ENCODE measurements around the gene MICALL1. TPM values are rescaled to one million over a fixed set of nuclear protein-coding genes. Genes with fewer than 3 reads are reported as not detected.

MICALL1 gene
- total and polyA plus RNA-seq, 2 of the 13 experiments (the other 11 are each of a cell fraction or from before 2014, with no cell fraction given): 7.6 to 10.6 TPM

DNA sequence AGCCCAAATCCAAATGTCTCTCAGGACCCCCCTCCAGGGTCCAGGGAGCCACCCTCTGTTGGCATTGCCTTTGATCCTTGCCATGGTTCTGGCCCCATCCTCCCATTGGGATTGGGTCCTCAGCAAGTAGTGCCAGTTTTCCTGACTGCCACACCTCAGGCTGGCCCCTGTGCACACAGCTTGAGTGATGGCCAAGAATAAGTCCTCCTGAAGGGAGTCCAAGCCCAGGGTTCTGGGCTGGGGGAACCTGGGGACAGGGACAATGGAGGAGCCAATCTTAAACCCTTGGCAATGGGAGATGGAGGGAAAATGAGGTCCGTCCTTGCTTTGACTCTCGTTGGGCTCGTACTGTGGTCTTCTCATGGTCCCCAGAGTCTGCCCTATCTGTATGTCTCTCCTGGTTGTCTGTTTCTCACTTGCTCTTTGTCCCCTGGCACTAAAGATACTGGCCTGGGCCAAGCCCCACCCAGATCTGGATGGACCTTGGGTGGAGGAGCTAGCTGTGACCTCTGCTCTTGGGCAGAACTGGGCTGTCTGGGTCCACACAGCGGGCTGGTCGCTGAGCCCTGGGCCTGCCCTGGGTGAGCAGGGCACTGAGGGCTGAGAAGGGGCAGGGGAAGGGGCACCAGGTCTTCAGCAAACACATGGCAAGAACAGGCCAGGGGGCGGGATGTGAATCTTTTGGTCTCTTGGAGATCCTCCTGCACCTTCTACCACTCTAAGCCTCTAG lies 75.3 kb downstream of the MICALL1 start (continued):
- TF ChIP-seq RFXAP (CRISPR knock-in tag; IDR thresholded peaks at IDR 0.05; ENCODE audit: borderline replicate concordance) (no peak), NFATC3 (CRISPR knock-in tag; IDR thresholded peaks at IDR 0.05) (no peak), MTA3 (CRISPR knock-in tag; IDR thresholded peaks at IDR 0.05) (no peak), ZNF598 (CRISPR knock-in tag; IDR thresholded peaks at IDR 0.05; ENCODE audit: borderline replicate concordance) (no peak), ZFP36 (IDR thresholded peaks at IDR 0.05; ENCODE audit: borderline replicate concordance, low read depth, low read length, partially characterized antibody) (no peak), ZNF430 (CRISPR knock-in tag; IDR thresholded peaks at IDR 0.05) (no peak), ZNF432 (CRISPR knock-in tag; IDR thresholded peaks at IDR 0.05; ENCODE audit: borderline replicate concordance) (no peak), HOXA9 (CRISPR knock-in tag; IDR thresholded peaks at IDR 0.05; ENCODE audit: borderline replicate concordance) (no peak), ZNF264 (CRISPR knock-in tag; IDR thresholded peaks at IDR 0.05) (no peak), KLF12 (CRISPR knock-in tag; IDR thresholded peaks at IDR 0.05; ENCODE audit: borderline replicate concordance) (no peak), MED13 (CRISPR knock-in tag; IDR thresholded peaks at IDR 0.05) (no peak)
- TF ChIP-seq, protein P1, sequence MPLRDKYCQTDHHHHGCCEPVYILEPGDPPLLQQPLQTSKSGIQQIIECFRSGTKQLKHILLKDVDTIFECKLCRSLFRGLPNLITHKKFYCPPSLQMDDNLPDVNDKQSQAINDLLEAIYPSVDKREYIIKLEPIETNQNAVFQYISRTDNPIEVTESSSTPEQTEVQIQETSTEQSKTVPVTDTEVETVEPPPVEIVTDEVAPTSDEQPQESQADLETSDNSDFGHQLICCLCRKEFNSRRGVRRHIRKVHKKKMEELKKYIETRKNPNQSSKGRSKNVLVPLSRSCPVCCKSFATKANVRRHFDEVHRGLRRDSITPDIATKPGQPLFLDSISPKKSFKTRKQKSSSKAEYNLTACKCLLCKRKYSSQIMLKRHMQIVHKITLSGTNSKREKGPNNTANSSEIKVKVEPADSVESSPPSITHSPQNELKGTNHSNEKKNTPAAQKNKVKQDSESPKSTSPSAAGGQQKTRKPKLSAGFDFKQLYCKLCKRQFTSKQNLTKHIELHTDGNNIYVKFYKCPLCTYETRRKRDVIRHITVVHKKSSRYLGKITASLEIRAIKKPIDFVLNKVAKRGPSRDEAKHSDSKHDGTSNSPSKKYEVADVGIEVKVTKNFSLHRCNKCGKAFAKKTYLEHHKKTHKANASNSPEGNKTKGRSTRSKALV (CRISPR knock-in tag; IDR thresholded peaks at IDR 0.05): no peak
- TF ChIP-seq, protein P2, sequence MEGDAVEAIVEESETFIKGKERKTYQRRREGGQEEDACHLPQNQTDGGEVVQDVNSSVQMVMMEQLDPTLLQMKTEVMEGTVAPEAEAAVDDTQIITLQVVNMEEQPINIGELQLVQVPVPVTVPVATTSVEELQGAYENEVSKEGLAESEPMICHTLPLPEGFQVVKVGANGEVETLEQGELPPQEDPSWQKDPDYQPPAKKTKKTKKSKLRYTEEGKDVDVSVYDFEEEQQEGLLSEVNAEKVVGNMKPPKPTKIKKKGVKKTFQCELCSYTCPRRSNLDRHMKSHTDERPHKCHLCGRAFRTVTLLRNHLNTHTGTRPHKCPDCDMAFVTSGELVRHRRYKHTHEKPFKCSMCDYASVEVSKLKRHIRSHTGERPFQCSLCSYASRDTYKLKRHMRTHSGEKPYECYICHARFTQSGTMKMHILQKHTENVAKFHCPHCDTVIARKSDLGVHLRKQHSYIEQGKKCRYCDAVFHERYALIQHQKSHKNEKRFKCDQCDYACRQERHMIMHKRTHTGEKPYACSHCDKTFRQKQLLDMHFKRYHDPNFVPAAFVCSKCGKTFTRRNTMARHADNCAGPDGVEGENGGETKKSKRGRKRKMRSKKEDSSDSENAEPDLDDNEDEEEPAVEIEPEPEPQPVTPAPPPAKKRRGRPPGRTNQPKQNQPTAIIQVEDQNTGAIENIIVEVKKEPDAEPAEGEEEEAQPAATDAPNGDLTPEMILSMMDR (CRISPR knock-in tag; IDR thresholded peaks at IDR 0.05): 0 out of 2 replicates have a peak, but pooled peaks have one; percentile 4
- TF ChIP-seq, protein P3, sequence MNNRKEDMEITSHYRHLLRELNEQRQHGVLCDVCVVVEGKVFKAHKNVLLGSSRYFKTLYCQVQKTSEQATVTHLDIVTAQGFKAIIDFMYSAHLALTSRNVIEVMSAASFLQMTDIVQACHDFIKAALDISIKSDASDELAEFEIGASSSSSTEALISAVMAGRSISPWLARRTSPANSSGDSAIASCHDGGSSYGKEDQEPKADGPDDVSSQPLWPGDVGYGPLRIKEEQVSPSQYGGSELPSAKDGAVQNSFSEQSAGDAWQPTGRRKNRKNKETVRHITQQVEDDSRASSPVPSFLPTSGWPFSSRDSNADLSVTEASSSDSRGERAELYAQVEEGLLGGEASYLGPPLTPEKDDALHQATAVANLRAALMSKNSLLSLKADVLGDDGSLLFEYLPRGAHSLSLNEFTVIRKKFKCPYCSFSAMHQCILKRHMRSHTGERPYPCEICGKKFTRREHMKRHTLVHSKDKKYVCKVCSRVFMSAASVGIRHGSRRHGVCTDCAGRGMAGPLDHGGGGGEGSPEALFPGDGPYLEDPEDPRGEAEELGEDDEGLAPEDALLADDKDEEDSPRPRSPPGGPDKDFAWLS (CRISPR knock-in tag; IDR thresholded peaks at IDR 0.05; ENCODE audit: borderline replicate concordance): no peak
- TF ChIP-seq, protein P4, sequence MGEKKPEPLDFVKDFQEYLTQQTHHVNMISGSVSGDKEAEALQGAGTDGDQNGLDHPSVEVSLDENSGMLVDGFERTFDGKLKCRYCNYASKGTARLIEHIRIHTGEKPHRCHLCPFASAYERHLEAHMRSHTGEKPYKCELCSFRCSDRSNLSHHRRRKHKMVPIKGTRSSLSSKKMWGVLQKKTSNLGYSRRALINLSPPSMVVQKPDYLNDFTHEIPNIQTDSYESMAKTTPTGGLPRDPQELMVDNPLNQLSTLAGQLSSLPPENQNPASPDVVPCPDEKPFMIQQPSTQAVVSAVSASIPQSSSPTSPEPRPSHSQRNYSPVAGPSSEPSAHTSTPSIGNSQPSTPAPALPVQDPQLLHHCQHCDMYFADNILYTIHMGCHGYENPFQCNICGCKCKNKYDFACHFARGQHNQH (CRISPR knock-in tag; IDR thresholded peaks at IDR 0.05): no peak
- TF ChIP-seq, protein P5, sequence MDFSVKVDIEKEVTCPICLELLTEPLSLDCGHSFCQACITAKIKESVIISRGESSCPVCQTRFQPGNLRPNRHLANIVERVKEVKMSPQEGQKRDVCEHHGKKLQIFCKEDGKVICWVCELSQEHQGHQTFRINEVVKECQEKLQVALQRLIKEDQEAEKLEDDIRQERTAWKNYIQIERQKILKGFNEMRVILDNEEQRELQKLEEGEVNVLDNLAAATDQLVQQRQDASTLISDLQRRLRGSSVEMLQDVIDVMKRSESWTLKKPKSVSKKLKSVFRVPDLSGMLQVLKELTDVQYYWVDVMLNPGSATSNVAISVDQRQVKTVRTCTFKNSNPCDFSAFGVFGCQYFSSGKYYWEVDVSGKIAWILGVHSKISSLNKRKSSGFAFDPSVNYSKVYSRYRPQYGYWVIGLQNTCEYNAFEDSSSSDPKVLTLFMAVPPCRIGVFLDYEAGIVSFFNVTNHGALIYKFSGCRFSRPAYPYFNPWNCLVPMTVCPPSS (IDR thresholded peaks at IDR 0.05): no peak
- TF ChIP-seq, protein P6, sequence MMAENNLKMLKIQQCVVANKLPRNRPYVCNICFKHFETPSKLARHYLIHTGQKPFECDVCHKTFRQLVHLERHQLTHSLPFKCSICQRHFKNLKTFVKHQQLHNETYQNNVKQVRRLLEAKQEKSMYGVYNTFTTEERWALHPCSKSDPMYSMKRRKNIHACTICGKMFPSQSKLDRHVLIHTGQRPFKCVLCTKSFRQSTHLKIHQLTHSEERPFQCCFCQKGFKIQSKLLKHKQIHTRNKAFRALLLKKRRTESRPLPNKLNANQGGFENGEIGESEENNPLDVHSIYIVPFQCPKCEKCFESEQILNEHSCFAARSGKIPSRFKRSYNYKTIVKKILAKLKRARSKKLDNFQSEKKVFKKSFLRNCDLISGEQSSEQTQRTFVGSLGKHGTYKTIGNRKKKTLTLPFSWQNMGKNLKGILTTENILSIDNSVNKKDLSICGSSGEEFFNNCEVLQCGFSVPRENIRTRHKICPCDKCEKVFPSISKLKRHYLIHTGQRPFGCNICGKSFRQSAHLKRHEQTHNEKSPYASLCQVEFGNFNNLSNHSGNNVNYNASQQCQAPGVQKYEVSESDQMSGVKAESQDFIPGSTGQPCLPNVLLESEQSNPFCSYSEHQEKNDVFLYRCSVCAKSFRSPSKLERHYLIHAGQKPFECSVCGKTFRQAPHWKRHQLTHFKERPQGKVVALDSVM (CRISPR knock-in tag; IDR thresholded peaks at IDR 0.05): no peak
